ENCODE measurements around the gene CLCA1.

GRCh38 chr1:86507935-86508582 lies 39.3 kb downstream of the CLCA1 start:
- TF ChIP-seq POLR2A (IDR thresholded peaks at IDR 0.05; ENCODE audit: low read depth, low read length) (no peak), POLR2AphosphoS5 (IDR thresholded peaks at IDR 0.05; ENCODE audit: low read depth, low read length) (no peak), TAF1 (IDR thresholded peaks at IDR 0.05; ENCODE audit: borderline replicate concordance, low read depth, low read length) (no peak)

Data from GM12892 (cell line).